ENCODE results near the gene TRIM25.

The TRIM25 gene

DNA sequence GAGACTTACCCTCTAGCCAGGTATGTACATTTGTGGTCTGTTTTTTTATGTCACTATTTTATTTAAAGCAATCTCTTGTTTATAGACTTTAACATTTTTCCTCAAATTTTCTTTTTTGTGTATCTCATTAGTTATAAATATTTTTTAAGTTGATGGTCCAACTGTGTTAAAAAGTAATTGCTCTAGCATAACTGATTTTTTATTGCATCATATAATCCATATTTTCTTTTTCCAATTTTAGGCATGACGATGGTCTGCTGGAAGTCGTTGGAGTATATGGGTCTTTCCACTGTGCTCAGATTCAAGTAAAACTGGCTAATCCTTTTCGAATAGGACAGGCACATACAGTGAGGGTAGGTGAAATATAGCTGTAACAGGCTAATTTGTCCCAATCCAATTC is 52.0 kb downstream of the TRIM25 start:
- no peaks in the 10 kb centered on the region for H3K27me3 ChIP-seq (ENCODE audit: control insufficient read depth, insufficient read depth, low read length)
- H3K36me3 ChIP-seq (ENCODE audit: control insufficient read depth, insufficient read depth, low read length), result peaks cover 14% of the 10 kb centered on the region
- peaks cover 4% of the 10 kb centered on the region; the same call in 1 of the 2 replicates for H3K4me1 ChIP-seq (ENCODE audit: control insufficient read depth, insufficient read depth, low read length)
- H3K9me3 ChIP-seq (ENCODE audit: control insufficient read depth, insufficient read depth, low read depth, low read length), result no peaks in the 10 kb centered on the region
- H3K4me3 ChIP-seq (ENCODE audit: low read depth, low read length), result no peak overlapping the region
- H3K27ac ChIP-seq (ENCODE audit: low read depth, low read length), result no peak overlapping the region
- no peak overlapping the region for H3K9ac ChIP-seq (ENCODE audit: low read length)

DNA sequence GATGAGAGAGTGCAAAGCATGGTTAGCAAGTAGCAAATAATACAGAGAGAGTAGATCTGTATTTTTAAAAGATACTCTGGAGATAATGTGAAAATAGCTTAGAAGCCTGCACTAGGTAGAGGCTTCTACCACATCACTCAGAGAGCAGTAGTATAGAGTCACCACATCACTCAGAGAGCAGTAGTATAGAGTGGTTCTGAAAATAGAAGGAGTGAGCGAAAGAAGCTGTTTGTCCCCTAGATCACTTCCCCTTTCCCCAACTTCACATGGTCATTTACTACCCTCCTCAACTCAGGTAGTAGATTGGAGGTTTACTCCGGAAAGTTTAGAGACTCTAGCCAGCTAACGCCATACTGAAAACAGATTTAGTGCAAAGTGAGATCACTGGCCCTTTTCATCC is 62.8 kb downstream of the TRIM25 start:
- no peak overlapping the region for H3K9ac ChIP-seq (ENCODE audit: low read length)
- H3K27me3 ChIP-seq (ENCODE audit: control insufficient read depth, insufficient read depth, low read length), result no peaks in the 10 kb centered on the region
- H3K9me3 ChIP-seq (ENCODE audit: control insufficient read depth, insufficient read depth, low read depth, low read length), result no peaks in the 10 kb centered on the region
- peaks cover 24% of the 10 kb centered on the region for H3K36me3 ChIP-seq (ENCODE audit: control insufficient read depth, insufficient read depth, low read length)
- H3K27ac ChIP-seq (ENCODE audit: low read depth, low read length), result no peak overlapping the region
- no peak overlapping the region for H3K4me3 ChIP-seq (ENCODE audit: low read depth, low read length)
- H3K4me1 ChIP-seq (ENCODE audit: control insufficient read depth, insufficient read depth, low read length), result no peaks in the 10 kb centered on the region

GRCh38 chr17:56850591-56850990 is 63.3 kb downstream of the TRIM25 start:
- Histone ChIP-seq H3K27ac (ENCODE audit: low read depth, low read length) (no peak overlapping the region), H3K9me3 (ENCODE audit: control insufficient read depth, insufficient read depth, low read depth, low read length) (no peaks in the 10 kb centered on the region), H3K4me1 (ENCODE audit: control insufficient read depth, insufficient read depth, low read length) (no peaks in the 10 kb centered on the region), H3K9ac (ENCODE audit: low read length) (no peak overlapping the region), H3K4me3 (ENCODE audit: low read depth, low read length) (no peak overlapping the region), H3K27me3 (ENCODE audit: control insufficient read depth, insufficient read depth, low read length) (no peaks in the 10 kb centered on the region), H3K36me3 (ENCODE audit: control insufficient read depth, insufficient read depth, low read length) (peaks cover 24% of the 10 kb centered on the region)

DNA sequence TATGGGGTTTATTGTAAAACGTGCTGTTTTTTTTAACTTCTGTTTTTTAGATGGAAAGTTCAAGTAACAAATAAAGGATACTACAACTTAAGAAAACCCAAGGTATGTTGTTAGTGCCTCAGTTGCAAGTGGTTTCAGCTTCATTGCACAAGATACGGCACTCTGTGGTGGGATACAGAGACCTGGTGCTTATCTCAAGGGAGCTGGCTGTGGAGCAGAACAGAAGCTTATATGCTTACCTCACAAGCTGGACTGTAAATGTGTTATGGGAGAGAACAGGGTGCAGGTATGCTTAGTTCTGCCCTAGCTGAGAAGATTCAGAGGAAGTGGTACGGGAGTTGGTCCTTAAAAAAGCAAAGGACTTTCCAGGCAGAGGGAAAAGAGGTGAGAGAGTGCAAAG is 64.7 kb downstream of the TRIM25 start:
- H3K27me3 ChIP-seq (ENCODE audit: control insufficient read depth, insufficient read depth, low read length), result no peaks in the 10 kb centered on the region

DNA sequence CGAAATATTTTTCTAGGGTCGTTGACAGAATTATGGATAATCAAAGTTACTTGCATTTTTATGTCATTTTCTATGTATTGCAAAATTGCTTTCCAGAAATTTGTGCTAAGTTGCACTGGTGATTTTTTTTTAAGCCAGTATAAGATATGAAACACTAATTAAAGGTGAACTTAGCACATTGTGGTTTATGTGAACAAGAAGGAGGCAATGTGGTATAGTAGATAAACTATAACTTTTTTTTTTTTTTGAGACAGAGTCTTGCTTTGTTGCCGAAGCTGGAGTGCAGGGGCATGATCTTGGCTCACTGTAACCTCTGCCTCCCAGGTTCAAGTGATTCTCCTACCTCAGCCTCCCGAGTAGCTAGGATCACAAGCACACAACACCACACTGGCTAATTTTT is 66.7 kb downstream of the TRIM25 start:
- H3K9ac ChIP-seq (ENCODE audit: low read length), result no peak overlapping the region
- H3K4me3 ChIP-seq (ENCODE audit: low read depth, low read length), result no peak overlapping the region
- H3K27me3 ChIP-seq (ENCODE audit: control insufficient read depth, insufficient read depth, low read length), result no peaks in the 10 kb centered on the region
- H3K9me3 ChIP-seq (ENCODE audit: control insufficient read depth, insufficient read depth, low read depth, low read length), result no peaks in the 10 kb centered on the region
- H3K36me3 ChIP-seq (ENCODE audit: control insufficient read depth, insufficient read depth, low read length), result peaks cover 24% of the 10 kb centered on the region
- H3K27ac ChIP-seq (ENCODE audit: low read depth, low read length), result no peak overlapping the region
- H3K4me1 ChIP-seq (ENCODE audit: control insufficient read depth, insufficient read depth, low read length), result no peaks in the 10 kb centered on the region

More for the DNA sequence above, 64.7 kb downstream of the TRIM25 start:
- peaks cover 24% of the 10 kb centered on the region for H3K36me3 ChIP-seq (ENCODE audit: control insufficient read depth, insufficient read depth, low read length)
- no peak overlapping the region for H3K9ac ChIP-seq (ENCODE audit: low read length)
- no peaks in the 10 kb centered on the region for H3K4me1 ChIP-seq (ENCODE audit: control insufficient read depth, insufficient read depth, low read length)
- no peak overlapping the region for H3K27ac ChIP-seq (ENCODE audit: low read depth, low read length)
- H3K4me3 ChIP-seq (ENCODE audit: low read depth, low read length), result no peak overlapping the region
- H3K9me3 ChIP-seq (ENCODE audit: control insufficient read depth, insufficient read depth, low read depth, low read length), result no peaks in the 10 kb centered on the region

- H3K9me3 ChIP-seq (ENCODE audit: control insufficient read depth, insufficient read depth, low read depth, low read length), result no peaks in the 10 kb centered on the region
- no peaks in the 10 kb centered on the region for H3K4me1 ChIP-seq (ENCODE audit: control insufficient read depth, insufficient read depth, low read length)
- H3K27me3 ChIP-seq (ENCODE audit: control insufficient read depth, insufficient read depth, low read length), result no peaks in the 10 kb centered on the region
- no peak overlapping the region for H3K27ac ChIP-seq (ENCODE audit: low read depth, low read length)
- no peak overlapping the region for H3K9ac ChIP-seq (ENCODE audit: low read length)
- H3K4me3 ChIP-seq (ENCODE audit: low read depth, low read length), result no peak overlapping the region
- peaks cover 18% of the 10 kb centered on the region for H3K36me3 ChIP-seq (ENCODE audit: control insufficient read depth, insufficient read depth, low read length)
Measured at GRCh38 chr17:56845934-56846333, 67.9 kb downstream of the TRIM25 start.

DNA sequence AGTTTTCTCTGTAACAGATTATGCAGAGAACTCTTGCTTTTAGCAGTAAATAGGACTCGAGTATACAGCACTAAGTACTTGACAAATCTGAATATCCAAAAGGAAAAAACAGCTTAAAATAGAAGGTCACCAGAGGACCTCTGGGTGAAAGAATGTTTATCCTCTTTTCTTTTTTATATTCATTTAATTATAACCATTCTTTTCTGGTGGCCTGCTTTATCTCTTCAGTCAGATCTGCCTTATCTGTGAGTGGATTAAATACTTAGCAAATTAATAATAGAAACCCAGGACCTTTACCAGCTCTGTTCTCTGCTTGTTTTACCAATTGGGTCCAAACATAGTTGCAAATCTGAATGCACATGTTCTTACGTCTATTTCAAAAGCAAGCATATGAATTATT is 71.3 kb downstream of the TRIM25 start:
- Histone ChIP-seq H3K27me3 (ENCODE audit: control insufficient read depth, insufficient read depth, low read length) (no peaks in the 10 kb centered on the region), H3K4me3 (ENCODE audit: low read depth, low read length) (no peak overlapping the region), H3K36me3 (ENCODE audit: control insufficient read depth, insufficient read depth, low read length) (no peaks in the 10 kb centered on the region; the same call in 1 of the 2 replicates), H3K9me3 (ENCODE audit: control insufficient read depth, insufficient read depth, low read depth, low read length) (no peaks in the 10 kb centered on the region), H3K27ac (ENCODE audit: low read depth, low read length) (no peak overlapping the region), H3K9ac (ENCODE audit: low read length) (no peak overlapping the region), H3K4me1 (ENCODE audit: control insufficient read depth, insufficient read depth, low read length) (peaks cover 5% of the 10 kb centered on the region; the same call in 1 of the 2 replicates)

- H3K27ac ChIP-seq (ENCODE audit: low read depth, low read length), result no peak overlapping the region
- H3K4me1 ChIP-seq (ENCODE audit: control insufficient read depth, insufficient read depth, low read length), result peaks cover 14% of the 10 kb centered on the region
- H3K4me3 ChIP-seq (ENCODE audit: low read depth, low read length), result no peak overlapping the region
- H3K36me3 ChIP-seq (ENCODE audit: control insufficient read depth, insufficient read depth, low read length), result no peaks in the 10 kb centered on the region
- no peak overlapping the region for H3K9ac ChIP-seq (ENCODE audit: low read length)
- peaks cover 16% of the 10 kb centered on the region for H3K27me3 ChIP-seq (ENCODE audit: control insufficient read depth, insufficient read depth, low read length)
- H3K9me3 ChIP-seq (ENCODE audit: control insufficient read depth, insufficient read depth, low read depth, low read length), result no peaks in the 10 kb centered on the region
Measured at GRCh38 chr17:56838687-56839086, 75.2 kb downstream of the TRIM25 start.

Measured in HUES6 (cell line).